Activated T-cell treated with anti-CD3 and anti-CD28 coated beads for 48 hours (primary cell): ENCODE results near the gene MMP10.

Experiments used
- DNase-seq: peaks from one replicate; pipeline ENCODE4 v3.0.0-alpha.2; 2020; ENCODE audit warnings: low read depth

MMP10 gene

DNA sequence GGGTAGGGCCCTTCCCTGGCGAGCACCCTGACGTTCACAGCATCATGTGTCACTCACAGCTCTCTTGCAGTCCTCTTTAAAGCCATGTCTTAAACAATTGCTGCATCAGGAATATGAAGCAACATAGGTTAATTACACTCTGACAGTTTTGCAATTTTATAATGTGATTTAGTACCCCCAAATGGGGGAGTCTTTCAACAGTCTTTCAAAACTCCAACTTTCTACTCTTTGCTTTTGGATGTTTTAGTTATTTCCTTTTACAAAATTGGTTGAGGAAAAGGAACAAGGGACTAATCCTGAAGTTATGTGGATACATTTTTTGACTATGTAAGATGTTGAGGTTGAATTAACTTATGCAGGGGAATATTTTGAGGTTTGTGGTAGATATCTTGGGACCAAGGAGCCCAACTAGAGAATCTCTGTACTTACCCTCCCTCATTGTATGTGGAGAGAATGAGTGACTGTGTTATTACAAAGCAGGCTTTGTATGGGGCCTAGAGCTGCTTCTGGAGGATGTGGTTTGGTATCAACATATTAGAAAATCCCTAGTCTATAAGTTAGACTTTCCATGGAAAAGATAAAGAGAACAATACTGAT, 55.4 kb downstream of the MMP10 start, which contains the start of gene MMP8:
Gene MMP8, minus strand, starts transcription at position 51 of the 597 bp plus-strand sequence. CDS start 99 bp downstream, outside the sequence.
- DNase-seq: no peak

DNA sequence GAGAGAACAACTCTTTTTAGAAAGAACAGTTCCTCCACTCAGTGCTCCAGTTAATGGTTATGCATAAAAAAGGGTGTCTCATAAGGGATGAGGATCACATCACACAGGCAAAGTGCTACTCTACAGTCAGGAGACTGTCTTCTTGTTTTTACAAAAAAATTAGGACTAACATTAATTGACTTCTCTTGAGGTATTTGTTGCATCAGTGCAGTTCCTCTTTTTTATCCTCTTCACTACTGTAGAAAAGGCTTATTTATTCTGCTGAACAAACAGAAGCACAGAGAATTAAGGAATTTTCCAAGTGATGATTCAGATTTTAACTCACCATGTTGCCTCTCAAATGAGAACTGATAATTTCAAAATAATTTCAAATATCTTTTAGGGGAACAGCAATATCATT, 57.6 kb downstream of the MMP10 start:
- DNase-seq: no peak
